GM12892 (cell line): ENCODE data around the gene PLEKHA5.
"Not testable (repeated sequence)": the region's sequence is repeated elsewhere in the genome, so short reads cannot be mapped to it uniquely, and the experiment has no call there.

Experiments used
- DNase-seq: peaks from one replicate; pipeline ENCODE4 v3.0.0; 2011; ENCODE audit not compliant: insufficient read length
- FAIRE-seq: peaks from 2 replicates; lab custom pipeline; 2011; peaks lifted over from hg19 to GRCh38; lab: Jason Lieb, UNC
- POLR2A ChIP-seq: IDR thresholded peaks from 2 replicates; pipeline ENCODE4 v1.6.1; 2011; ENCODE audit warnings: low read depth, low read length, control low read depth
- POLR2AphosphoS5 ChIP-seq: IDR thresholded peaks from 2 replicates; pipeline ENCODE4 v1.6.1; 2011; ENCODE audit warnings: low read depth, low read length, control low read depth
- TAF1 ChIP-seq: IDR thresholded peaks from 2 replicates; pipeline ENCODE4 v1.6.1; 2011; ENCODE audit warnings: low read depth, mild to moderate bottlenecking, control low read depth, low read length, borderline replicate concordance

Gene PLEKHA5

DNA sequence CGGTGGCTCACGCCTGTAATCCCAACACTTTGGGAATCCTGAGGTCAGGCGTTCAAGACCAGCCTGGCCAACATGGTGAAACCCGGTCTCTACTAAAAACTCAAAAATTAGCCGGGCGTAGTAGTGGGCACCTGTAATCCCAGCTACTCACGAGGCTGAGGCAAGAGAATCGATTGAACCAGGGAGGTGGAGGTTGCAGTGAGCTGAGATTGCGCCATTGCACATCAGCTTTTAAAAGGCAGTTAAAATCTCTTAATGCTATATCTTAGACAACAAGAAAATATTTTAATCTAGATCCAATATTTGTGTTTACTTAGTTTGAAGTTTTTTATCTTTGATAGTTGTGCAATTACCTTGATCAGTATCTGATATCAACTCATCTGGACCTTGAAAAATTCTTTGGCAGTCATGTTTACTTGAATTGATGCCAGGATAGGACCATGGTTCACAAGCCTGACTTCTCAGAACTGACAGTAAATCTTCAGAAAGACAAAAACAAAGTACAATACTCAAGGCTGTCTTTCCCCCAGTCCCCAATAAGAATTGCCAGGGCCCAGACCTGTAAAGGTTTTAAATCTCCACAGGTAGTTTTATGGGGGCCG, 174.7 kb downstream of the PLEKHA5 start:
- no peak for TF ChIP-seq TAF1
- TF ChIP-seq POLR2A, result no peak
- no peak for TF ChIP-seq POLR2AphosphoS5
- no peak for DNase-seq
- no peak for FAIRE-seq

DNA sequence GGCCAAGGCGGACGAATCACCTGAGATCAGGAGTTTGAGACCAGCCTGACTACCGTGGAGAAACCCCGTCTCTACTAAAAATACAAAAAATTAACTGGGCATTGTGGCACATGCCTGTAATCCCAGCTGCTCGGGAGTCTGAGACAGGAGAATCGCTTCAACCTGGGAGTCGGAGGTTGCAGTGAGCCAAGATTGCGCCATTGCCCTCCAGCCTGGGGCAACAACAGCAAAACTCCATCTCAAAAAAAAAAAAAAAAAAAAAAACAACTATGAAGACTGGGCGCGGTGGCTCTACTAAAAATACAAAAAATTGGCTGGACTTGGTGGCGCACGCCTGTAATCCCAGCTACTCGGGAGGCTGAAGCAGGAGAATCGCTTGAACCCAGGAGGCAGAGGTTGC, 176.1 kb downstream of the PLEKHA5 start:
- FAIRE-seq, DNase-seq: not testable (repeated sequence)

DNA sequence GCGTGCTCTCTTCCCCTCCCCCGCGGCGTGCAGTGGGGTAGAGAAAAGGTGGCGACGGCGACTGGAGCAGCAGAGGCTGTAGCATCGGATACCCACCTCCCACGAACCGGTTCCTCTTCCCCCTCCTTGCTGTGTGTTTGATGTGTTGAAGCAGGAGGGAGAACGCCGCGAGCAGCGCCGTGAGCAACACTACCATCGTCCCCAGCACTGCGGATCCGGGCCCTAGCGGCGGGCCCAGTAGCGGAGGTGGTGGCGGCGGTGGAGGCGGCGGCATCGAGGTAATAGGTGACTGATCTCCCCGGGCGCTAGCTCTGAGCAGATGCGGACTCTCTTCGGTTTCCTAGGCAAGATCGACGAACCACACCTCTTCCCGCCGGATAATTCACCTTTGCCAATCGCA, 176.8 kb downstream of the PLEKHA5 start:
- DNase-seq (no peak), FAIRE-seq (no peak)
- TF ChIP-seq POLR2A (no peak), POLR2AphosphoS5 (no peak), TAF1 (no peak)

DNA sequence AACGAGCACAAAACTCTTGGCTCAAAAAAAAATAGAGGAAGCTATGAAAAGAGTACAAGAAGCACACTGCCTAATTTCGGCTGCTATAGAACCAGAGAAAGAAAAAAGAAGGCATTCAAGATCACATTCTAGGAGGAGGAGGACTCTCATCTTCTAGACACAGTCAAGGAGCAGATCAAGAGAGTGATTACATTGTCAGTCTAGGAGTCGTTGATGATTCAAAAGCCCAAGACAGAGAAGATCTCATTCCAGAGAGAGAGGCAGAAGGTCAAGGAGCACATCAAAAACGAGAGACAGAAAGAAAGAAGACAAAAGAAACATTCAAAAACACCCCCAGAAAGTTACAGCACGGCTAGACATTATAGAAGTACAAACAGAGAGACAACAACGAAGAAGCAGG, 177.9 kb downstream of the PLEKHA5 start:
- no peak for DNase-seq
- FAIRE-seq, result no peak
- TF ChIP-seq TAF1 (no peak), POLR2A (no peak), POLR2AphosphoS5 (no peak)

DNA sequence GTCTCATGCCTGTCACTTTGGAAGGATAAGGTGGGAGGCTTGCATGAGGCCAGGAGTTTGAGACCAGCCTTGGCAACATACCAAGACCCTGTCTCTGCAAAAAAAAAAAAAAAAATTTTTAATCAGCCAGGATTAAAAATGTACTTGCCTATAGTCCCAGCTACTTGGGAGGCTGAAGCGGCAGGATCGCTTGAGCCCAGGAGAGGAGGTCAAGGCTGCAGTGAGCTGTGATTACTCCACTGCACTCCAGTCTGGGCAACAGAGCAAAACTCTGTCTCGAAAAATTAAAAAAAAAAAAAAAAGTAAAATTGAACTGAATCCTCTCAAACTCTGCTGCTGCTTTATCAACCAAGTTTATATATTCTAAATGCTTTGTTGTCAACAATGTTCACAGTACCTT, 181.6 kb downstream of the PLEKHA5 start:
- TF ChIP-seq POLR2AphosphoS5 (no peak), TAF1 (no peak), POLR2A (no peak)
- DNase-seq (no peak), FAIRE-seq (no peak)

DNA sequence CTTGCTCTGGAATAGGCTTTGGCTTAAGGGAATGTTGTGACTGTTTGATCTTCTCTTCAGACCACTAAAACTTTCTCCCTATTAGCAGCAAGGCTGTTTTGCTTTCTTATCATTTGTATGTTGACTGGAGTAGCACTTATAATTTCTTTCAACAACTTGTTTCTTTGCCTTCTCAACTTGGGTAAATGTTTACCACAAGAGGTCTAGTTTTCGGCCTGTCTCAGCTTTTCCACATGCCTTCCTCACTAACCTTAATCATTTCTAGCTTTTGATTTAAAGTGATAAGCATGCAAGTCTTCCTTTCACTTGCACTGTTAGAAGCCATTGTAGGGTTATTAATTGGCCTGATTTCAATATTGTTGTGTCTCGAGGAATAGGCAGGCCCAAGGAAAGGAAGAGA, 183.1 kb downstream of the PLEKHA5 start:
- FAIRE-seq (no peak), DNase-seq (no peak)
- no peak for TF ChIP-seq POLR2A
- no peak for TF ChIP-seq POLR2AphosphoS5
- no peak for TF ChIP-seq TAF1

DNA sequence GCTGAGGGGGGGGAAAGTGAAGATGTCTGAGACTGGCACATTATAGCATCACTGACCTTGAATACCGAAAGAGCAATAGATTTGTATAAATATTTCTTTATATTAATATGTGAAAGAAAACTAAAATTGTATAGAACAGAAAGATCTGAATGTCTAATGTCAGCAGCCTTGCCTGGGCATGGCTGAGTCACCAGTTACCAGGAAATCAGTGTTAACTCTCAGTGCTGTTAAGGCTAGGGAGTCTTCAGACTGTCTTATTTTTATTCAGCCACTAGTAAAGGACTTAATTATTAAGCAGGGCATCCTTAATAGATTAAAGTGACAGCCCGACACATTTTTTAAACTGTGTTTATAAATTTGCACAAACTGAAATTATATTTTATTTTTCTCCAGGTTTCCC, 186.9 kb downstream of the PLEKHA5 start:
- TF ChIP-seq POLR2AphosphoS5 (no peak), TAF1 (no peak), POLR2A (no peak)
- FAIRE-seq (no peak), DNase-seq (no peak)

DNA sequence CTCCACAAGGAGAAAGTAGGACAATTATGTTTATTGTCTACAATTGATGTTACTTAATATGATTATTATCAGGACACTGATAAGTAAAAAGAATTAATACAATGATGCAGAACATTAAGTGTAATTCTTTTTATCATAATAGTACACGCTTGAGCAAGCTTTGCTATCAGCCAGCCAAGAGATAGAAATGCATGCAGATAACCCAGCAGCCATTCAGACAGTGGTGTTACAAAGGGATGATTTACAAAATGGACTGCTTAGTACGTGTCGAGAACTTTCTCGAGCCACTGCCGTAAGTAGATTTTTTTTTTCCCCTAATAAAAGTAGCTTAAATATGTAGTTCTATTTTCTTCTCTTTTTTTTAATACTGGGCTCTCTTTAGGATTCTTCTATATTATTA, 192.8 kb downstream of the PLEKHA5 start:
- no peak for DNase-seq
- no peak for FAIRE-seq
- no peak for TF ChIP-seq TAF1
- TF ChIP-seq POLR2A, result no peak
- no peak for TF ChIP-seq POLR2AphosphoS5

DNA sequence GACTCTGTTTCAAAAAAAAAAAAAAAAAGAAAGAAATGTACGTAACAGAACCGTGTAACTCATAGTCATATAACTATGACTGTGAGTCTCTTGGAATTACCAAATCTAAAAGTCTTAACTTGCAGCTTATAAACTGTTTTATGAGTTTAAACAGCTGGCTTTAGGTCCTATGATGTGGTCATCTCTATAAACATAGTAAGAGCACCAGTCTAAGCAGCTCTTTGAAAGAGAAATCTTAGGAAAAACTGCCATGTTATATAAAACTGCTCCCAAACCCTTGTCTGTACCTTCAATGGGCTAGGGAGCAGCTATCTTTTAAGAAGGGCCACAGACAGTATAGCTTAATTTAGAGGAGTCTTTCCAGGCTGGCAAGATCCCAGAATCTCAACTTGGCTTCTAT, 194.3 kb downstream of the PLEKHA5 start:
- FAIRE-seq, result no peak

DNA sequence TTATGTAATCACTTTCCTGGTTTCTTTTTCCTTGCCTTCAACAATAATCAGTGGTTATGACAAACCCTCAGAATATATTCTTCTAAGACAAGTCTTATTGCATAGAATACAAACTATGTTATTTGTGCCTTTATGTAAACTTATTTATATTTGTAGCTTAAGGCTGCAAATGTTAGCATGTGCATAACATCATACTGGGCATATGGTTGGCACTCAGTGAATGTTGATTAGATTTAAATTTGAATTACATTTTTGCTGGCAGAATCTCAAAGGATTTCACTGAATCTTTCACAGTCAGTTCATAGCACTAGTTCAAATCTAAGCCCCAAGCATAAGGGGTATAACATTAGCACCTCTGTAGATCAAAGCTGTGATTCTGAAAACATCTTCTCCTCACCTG, 196.6 kb downstream of the PLEKHA5 start:
- no peak for TF ChIP-seq POLR2AphosphoS5
- no peak for TF ChIP-seq POLR2A
- no peak for TF ChIP-seq TAF1
- DNase-seq, result no peak

More for the DNA sequence above, 194.3 kb downstream of the PLEKHA5 start:
- TF ChIP-seq TAF1, result no peak
- no peak for TF ChIP-seq POLR2AphosphoS5
- TF ChIP-seq POLR2A, result no peak
- no peak for DNase-seq

DNA sequence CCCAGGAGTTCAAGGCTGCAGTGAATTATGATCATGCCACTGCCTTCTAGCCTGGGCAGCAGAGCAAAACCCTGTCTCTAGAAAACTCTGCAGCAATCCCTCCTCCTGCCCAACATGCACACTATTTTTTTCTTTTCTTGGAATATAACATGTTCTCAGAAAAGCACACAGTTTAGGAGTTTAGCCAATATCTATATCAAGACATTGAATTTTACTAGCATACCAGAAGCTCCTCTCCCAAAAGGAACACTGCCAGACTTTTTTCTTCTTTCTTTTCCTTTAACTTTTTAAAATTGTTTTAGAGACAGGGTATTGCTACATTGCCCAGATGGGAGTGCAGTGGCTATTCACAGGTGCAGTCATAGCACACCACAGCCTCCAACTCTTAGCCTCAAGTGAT, 202.7 kb downstream of the PLEKHA5 start:
- DNase-seq, result no peak
- no peak for FAIRE-seq
- TF ChIP-seq POLR2A (no peak), TAF1 (no peak), POLR2AphosphoS5 (no peak)

More for the DNA sequence above, 196.6 kb downstream of the PLEKHA5 start:
- no peak for FAIRE-seq

DNA sequence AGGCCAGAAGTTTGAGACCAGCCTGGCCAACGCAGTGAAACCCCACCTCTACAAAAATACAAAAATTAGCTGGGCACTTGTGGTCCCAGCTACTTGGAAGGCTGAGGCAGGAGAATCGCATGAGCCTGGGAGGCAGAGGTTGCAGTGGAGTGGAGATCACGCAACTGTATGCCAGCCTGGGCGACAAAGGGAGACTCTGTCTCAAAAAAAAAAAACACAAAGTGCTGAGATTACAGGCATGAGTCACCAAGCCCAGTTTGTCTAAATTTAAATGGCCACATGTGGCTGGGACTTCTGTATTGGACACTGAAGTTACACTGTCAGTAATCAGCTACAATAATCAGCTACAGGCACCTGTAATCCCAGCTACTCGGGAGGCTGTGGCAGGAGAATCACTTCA, 208.9 kb downstream of the PLEKHA5 start:
- no peak for DNase-seq
- TF ChIP-seq POLR2AphosphoS5, result no peak
- TF ChIP-seq TAF1, result no peak
- TF ChIP-seq POLR2A, result no peak
- no peak for FAIRE-seq

DNA sequence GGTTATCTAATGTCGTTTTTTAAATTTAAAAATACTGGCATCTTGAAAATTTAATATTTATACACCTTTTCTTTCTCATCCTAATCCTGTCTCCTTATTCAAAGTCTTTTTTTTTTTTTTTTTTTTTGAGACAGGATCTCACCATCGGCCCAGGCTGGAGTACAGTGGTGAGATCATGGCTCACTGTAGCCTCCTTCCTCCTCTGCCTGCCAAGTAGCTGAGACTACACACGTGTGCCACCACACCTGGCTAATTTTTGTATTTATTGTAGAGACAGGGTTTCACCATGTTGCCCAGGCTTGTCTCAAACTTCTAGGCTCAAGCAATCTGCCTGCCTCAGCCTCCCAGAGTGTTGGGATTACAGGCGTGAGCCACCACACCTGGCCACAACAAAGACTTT, 221.3 kb downstream of the PLEKHA5 start:
- not testable (repeated sequence) for DNase-seq, FAIRE-seq
